Neural cell (in vitro differentiated cells): ENCODE measurements around the gene MYO1D.
A peak's percentile ranks its signal among the peaks of the same experiment; 100 is the strongest.

Experiments used
- EP300 ChIP-seq: fragments of 450-650 bp; conservative IDR thresholded peaks from 2 replicates; pipeline ENCODE4 v1.6.1; 2014; ENCODE audit warnings: antibody characterized with exemption, mild to moderate bottlenecking, moderate library complexity; ENCODE audit not compliant: poor library complexity, severe bottlenecking
- POLR2AphosphoS5 ChIP-seq: IDR thresholded peaks from 2 replicates; pipeline ENCODE4 v1.6.1; 2012
- TAF1 ChIP-seq: IDR thresholded peaks from 2 replicates; pipeline ENCODE4 v1.6.1; 2012; ENCODE audit warnings: low read depth
- TF ChIP-seq, protein P1 (sequence below): fragments of 450-650 bp; IDR thresholded peaks from 2 replicates; pipeline ENCODE4 v1.5.1; 2014; ENCODE audit warnings: antibody characterized with exemption, mild to moderate bottlenecking, moderate library complexity; ENCODE audit not compliant: poor library complexity, severe bottlenecking

DNA sequence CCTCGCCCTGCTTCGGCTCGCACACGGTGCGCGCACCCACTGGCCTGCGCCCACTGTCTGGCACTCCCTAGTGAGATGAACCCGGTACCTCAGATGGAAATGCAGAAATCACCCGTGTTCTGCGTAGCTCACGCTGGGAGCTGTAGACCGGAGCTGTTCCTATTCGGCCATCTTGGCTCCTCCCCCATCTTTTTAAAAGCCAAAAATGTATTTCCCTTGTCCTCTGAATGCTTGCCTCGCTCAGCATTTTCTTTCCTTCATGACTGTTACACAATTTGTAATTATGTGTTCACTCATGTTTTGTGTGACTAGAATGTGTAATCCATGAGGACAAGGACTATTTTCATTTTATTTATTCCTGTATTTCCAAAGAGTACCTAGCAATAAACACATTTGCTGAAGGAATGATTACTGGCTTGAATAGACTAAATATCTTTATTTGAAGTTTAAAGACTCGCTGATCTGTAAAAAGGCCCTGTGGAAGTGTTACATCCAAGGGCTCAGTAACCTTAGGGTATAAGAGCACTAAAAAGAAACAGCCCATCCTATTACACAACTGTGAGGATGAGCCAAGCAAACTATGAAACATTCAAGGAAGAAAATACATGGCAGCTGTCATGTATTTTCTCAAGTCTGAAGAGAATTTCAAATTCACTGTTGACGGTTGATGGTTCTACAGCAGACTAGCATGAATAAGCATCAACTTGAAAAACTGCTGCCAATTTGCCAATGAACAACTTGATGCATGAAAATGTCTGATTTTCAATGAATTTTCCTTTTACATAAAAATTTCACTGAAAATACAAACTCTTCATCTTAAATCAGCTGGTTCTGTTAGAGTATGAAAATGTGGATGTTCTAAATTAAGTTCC is 192.6 kb downstream of the MYO1D start:
- TF ChIP-seq EP300, result peak; percentile 84
- TF ChIP-seq POLR2AphosphoS5, result peak; percentile 15
- no peak for TF ChIP-seq TAF1
- TF ChIP-seq, protein P1, sequence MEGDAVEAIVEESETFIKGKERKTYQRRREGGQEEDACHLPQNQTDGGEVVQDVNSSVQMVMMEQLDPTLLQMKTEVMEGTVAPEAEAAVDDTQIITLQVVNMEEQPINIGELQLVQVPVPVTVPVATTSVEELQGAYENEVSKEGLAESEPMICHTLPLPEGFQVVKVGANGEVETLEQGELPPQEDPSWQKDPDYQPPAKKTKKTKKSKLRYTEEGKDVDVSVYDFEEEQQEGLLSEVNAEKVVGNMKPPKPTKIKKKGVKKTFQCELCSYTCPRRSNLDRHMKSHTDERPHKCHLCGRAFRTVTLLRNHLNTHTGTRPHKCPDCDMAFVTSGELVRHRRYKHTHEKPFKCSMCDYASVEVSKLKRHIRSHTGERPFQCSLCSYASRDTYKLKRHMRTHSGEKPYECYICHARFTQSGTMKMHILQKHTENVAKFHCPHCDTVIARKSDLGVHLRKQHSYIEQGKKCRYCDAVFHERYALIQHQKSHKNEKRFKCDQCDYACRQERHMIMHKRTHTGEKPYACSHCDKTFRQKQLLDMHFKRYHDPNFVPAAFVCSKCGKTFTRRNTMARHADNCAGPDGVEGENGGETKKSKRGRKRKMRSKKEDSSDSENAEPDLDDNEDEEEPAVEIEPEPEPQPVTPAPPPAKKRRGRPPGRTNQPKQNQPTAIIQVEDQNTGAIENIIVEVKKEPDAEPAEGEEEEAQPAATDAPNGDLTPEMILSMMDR, result no peak
